ENCODE results near the gene SLC37A4. TPM values are rescaled to one million over a fixed set of nuclear protein-coding genes. Genes with fewer than 3 reads are reported as not detected.

The SLC37A4 gene
- total RNA-seq, 1 donor from 2014 or later, result 31.7 TPM

Other genes with a start within 250 kb of the SLC37A4 start
- 132 and 135 TPM in 2 replicates for gene DDX6, start 239.7 kb downstream of the SLC37A4 start, total RNA-seq
- gene CXCR5, start 147.0 kb downstream of the SLC37A4 start, total RNA-seq, result 7.5 and 8.1 TPM in 2 replicates
- 21.9 and 23.7 TPM in 2 replicates for gene BCL9L, start 105.0 kb downstream of the SLC37A4 start, total RNA-seq
- gene UPK2, start 74.6 kb downstream of the SLC37A4 start, total RNA-seq, result 0.21 TPM in 1 of 2 replicates, not detected in the other
- not detected in 2 replicates for gene FOXR1, start 59.1 kb downstream of the SLC37A4 start, total RNA-seq
- 44.2 and 47.7 TPM in 2 replicates for gene CENATAC, start 32.7 kb downstream of the SLC37A4 start, total RNA-seq
- gene RPS25, start 12.5 kb downstream of the SLC37A4 start, total RNA-seq, result 1,728 and 1,773 TPM in 2 replicates
- gene TRAPPC4, start 12.1 kb downstream of the SLC37A4 start, total RNA-seq, result 121 and 128 TPM in 2 replicates
- gene HYOU1, start 26.3 kb upstream of the SLC37A4 start, total RNA-seq, result 215 and 226 TPM in 2 replicates
- 24.3 and 25.8 TPM in 2 replicates for gene VPS11, start 36.9 kb upstream of the SLC37A4 start, total RNA-seq
- 57.4 and 59.0 TPM in 2 replicates for gene HMBS, start 54.0 kb upstream of the SLC37A4 start, total RNA-seq
- gene DPAGT1, start 71.0 kb upstream of the SLC37A4 start, total RNA-seq, result 82.2 and 83.4 TPM in 2 replicates
- gene C2CD2L, start 76.5 kb upstream of the SLC37A4 start, total RNA-seq, result 24.6 and 25.2 TPM in 2 replicates
- gene HINFP, start 90.7 kb upstream of the SLC37A4 start, total RNA-seq, result 29.8 and 35.5 TPM in 2 replicates
- 0.11 and 0.16 TPM in 2 replicates for gene ABCG4, start 118.2 kb upstream of the SLC37A4 start, total RNA-seq
- 26.4 and 31.6 TPM in 2 replicates for gene NLRX1, start 137.8 kb upstream of the SLC37A4 start, total RNA-seq
- 0.48 and 0.57 TPM in 2 replicates for gene NHERF4, start 154.6 kb upstream of the SLC37A4 start, total RNA-seq
- 38.6 and 39.6 TPM in 2 replicates for gene CBL, start 175.5 kb upstream of the SLC37A4 start, total RNA-seq

Data from activated T-helper 2 cell treated with anti-CD3 and anti-CD28 coated beads, Interferon-gamma antibody, Interleukin-2, Interleukin-4, amounts not matched to agents 10 μg/mL and 5 μg/mL and 100 μg/mL, durations not matched to agents 14 hours and 24 hours and 36 hours (primary cell).